ENCODE measurements around the gene MDP1. TPM values are rescaled to one million over a fixed set of nuclear protein-coding genes. Genes with fewer than 3 reads are reported as not detected.
A peak's percentile ranks its signal among the peaks of the same experiment; 100 is the strongest.

MDP1 gene
- total and polyA plus RNA-seq, 10 donors, result 11.0 to 39.6 (median 22.4) TPM

GRCh38 chr14:24236689-24237462 is 21.0 kb upstream of the MDP1 start:
- Histone ChIP-seq H3K27ac (no peak overlapping the region), H3K9me3 (no peaks in the 10 kb centered on the region), H3K36me3 (peaks cover 3 to 81% (median 65%) of the 10 kb centered on the region in 6 donors), H3K4me1 (peaks cover 47 to 94% (median 66%) of the 10 kb centered on the region in 6 donors), H3K27me3 (replicated peaks in 1 of 7) (no peaks in the 10 kb centered on the region), H3K4me3 (no peak overlapping the region)
- DNase-seq, result no peak
- 96 to 99% (median 97%) methylated on average over 6 of the region's 6 CpGs for WGBS, 5 donors
- no peak for TF ChIP-seq POLR2A (IDR thresholded peaks at IDR 0.05)
- peak in 1 of 3 donors; percentile 42 for TF ChIP-seq POLR2AphosphoS5 (IDR thresholded peaks at IDR 0.05)
- intact Hi-C loops (cut with DNase I; ENCODE audit: low total_unique reads), result no loop called here

- TF ChIP-seq POLR2AphosphoS5 (IDR thresholded peaks at IDR 0.05) (peak in 1 of 3 donors; percentile 23), CTCF (IDR thresholded peaks at IDR 0.05 in 8 of 11, conservative IDR thresholded peaks at IDR 0.05 in 3 of 11) (no peak), POLR2A (IDR thresholded peaks at IDR 0.05) (no peak)
- H3K9me3 ChIP-seq, result no peaks in the 10 kb centered on the region
- no peak overlapping the region for H3K4me3 ChIP-seq
- H3K36me3 ChIP-seq, result peaks cover 3 to 74% (median 63%) of the 10 kb centered on the region in 6 donors
- peak; percentile 45 for DNase-seq
- intact Hi-C loops (cut with DNase I; ENCODE audit: low total_unique reads), result no loop called here
- peak overlapping the region in 2 of 8 donors; percentile 1 to 21 for H3K27ac ChIP-seq
- WGBS, 5 donors, result 92 to 96% (median 94%) methylated on average over 5 of the region's 5 CpGs
- no peaks in the 10 kb centered on the region for H3K27me3 ChIP-seq (replicated peaks in 1 of 7)
- H3K4me1 ChIP-seq, result peaks cover 46 to 94% (median 66%) of the 10 kb centered on the region in 6 donors
Observed at GRCh38 chr14:24235804-24236688, 20.2 kb upstream of the MDP1 start.

- no peaks in the 10 kb centered on the region for H3K9me3 ChIP-seq
- TF ChIP-seq POLR2AphosphoS5 (IDR thresholded peaks at IDR 0.05), result no peak
- no peak for TF ChIP-seq POLR2A (IDR thresholded peaks at IDR 0.05)
- no peak for TF ChIP-seq CTCF (IDR thresholded peaks at IDR 0.05 in 8 of 11, conservative IDR thresholded peaks at IDR 0.05 in 3 of 11)
- H3K27me3 ChIP-seq (replicated peaks in 1 of 7), result no peaks in the 10 kb centered on the region
- DNase-seq, result no peak
- H3K4me1 ChIP-seq, result peaks cover 33 to 93% (median 61%) of the 10 kb centered on the region in 6 donors
- H3K4me3 ChIP-seq, result no peak overlapping the region
- H3K36me3 ChIP-seq, result peaks cover 3 to 57% (median 46%) of the 10 kb centered on the region in 6 donors
- peak overlapping the region in 5 of 8 donors; percentile 21 to 99 (median 95) for H3K27ac ChIP-seq
- 88 to 93% (median 90%) methylated on average over 3 of the region's 3 CpGs for WGBS, 5 donors
- intact Hi-C loops (cut with DNase I; ENCODE audit: low total_unique reads), result no loop called here
Observed at GRCh38 chr14:24234095-24235005, 18.5 kb upstream of the MDP1 start.

GRCh38 chr14:24233538-24233866 is 17.6 kb upstream of the MDP1 start:
- no peaks in the 10 kb centered on the region for H3K27me3 ChIP-seq (replicated peaks in 1 of 7)
- H3K36me3 ChIP-seq, result peaks cover 0 to 49% (median 38%) of the 10 kb centered on the region in 6 donors
- peak overlapping the region; percentile 89 to 99 (median 94) for H3K27ac ChIP-seq
- WGBS, 5 donors, result 61 to 75% (median 67%) methylated on average over 2 of the region's 2 CpGs
- TF ChIP-seq POLR2A (IDR thresholded peaks at IDR 0.05) (no peak), CTCF (IDR thresholded peaks at IDR 0.05 in 8 of 11, conservative IDR thresholded peaks at IDR 0.05 in 3 of 11) (no peak), POLR2AphosphoS5 (IDR thresholded peaks at IDR 0.05) (no peak)
- no peaks in the 10 kb centered on the region for H3K9me3 ChIP-seq
- no peak for DNase-seq
- peaks cover 28 to 91% (median 55%) of the 10 kb centered on the region in 6 donors for H3K4me1 ChIP-seq
- intact Hi-C loops (cut with DNase I; ENCODE audit: low total_unique reads), result no loop called here
- H3K4me3 ChIP-seq, result peak overlapping the region in 7 of 8 donors; percentile 77 to 96 (median 94)

Measured in spleen (tissue), 11 donors.